Measurements from ENCODE around the gene RGS7. TPM values are rescaled to one million over a fixed set of nuclear protein-coding genes. Genes with fewer than 3 reads are reported as not detected.

Gene RGS7
- total RNA-seq, 4 donors from 2014 or later, result 0.11 to 0.33 TPM; not detected in 2

- DNase-seq (ENCODE audit: extremely low spot score), result no peak
- Histone ChIP-seq H3K4me1 (no peaks in the 10 kb centered on the region), H3K36me3 (no peaks in the 10 kb centered on the region), H3K9me3 (peaks cover 0 to 6% (median 2%) of the 10 kb centered on the region in 4 donors), H3K4me3 (no peak overlapping the region), H3K27me3 (no peaks in the 10 kb centered on the region), H3K27ac (replicated peaks in 1 of 4) (no peak overlapping the region)
- WGBS, result 61% methylated on average over 2 of the region's 2 CpGs
- TF ChIP-seq POLR2AphosphoS5 (IDR thresholded peaks at IDR 0.05), result no peak
- TF ChIP-seq CTCF (IDR thresholded peaks at IDR 0.05), result no peak
- intact Hi-C loops (cut with DNase I), result no loop called here
Measured at GRCh38 chr1:241217516-241217915, 139.5 kb downstream of the RGS7 start.

- no peaks in the 10 kb centered on the region for H3K36me3 ChIP-seq
- no peaks in the 10 kb centered on the region for H3K4me1 ChIP-seq
- TF ChIP-seq POLR2A (IDR thresholded peaks at IDR 0.05; ENCODE audit: low read depth) (no peak), EP300 (IDR thresholded peaks at IDR 0.05) (no peak), POLR2AphosphoS5 (IDR thresholded peaks at IDR 0.05) (no peak), CTCF (IDR thresholded peaks at IDR 0.05) (no peak)
- intact Hi-C loops (cut with DNase I), result no loop called here
- WGBS, result 90% methylated on average over 9 of the region's 9 CpGs
- DNase-seq (ENCODE audit: extremely low spot score), result no peak
- H3K27me3 ChIP-seq, result no peaks in the 10 kb centered on the region
- H3K27ac ChIP-seq (replicated peaks in 1 of 4), result no peak overlapping the region
- H3K4me3 ChIP-seq, result no peak overlapping the region
- H3K9me3 ChIP-seq, result peaks cover 0 to 6% (median 2%) of the 10 kb centered on the region in 4 donors
Measured at GRCh38 chr1:241215683-241216082, 141.3 kb downstream of the RGS7 start.

GRCh38 chr1:241215203-241215602 is 141.8 kb downstream of the RGS7 start:
- intact Hi-C loops (cut with DNase I), result no loop called here
- H3K27me3 ChIP-seq, result no peaks in the 10 kb centered on the region
- no peak overlapping the region for H3K4me3 ChIP-seq
- no peak overlapping the region for H3K27ac ChIP-seq (replicated peaks in 1 of 4)
- H3K4me1 ChIP-seq, result no peaks in the 10 kb centered on the region
- TF ChIP-seq EP300 (IDR thresholded peaks at IDR 0.05) (no peak), POLR2A (IDR thresholded peaks at IDR 0.05; ENCODE audit: low read depth) (no peak), POLR2AphosphoS5 (IDR thresholded peaks at IDR 0.05) (no peak)
- DNase-seq (ENCODE audit: extremely low spot score), result no peak
- H3K9me3 ChIP-seq, result peaks cover 0 to 6% (median 2%) of the 10 kb centered on the region in 4 donors
- WGBS, result 36% methylated on average over 4 of the region's 4 CpGs
- H3K36me3 ChIP-seq, result no peaks in the 10 kb centered on the region

- no peaks in the 10 kb centered on the region for H3K36me3 ChIP-seq
- WGBS, result 72% methylated on average over 8 of the region's 8 CpGs
- TF ChIP-seq CTCF (IDR thresholded peaks at IDR 0.05) (no peak), EP300 (IDR thresholded peaks at IDR 0.05) (no peak), POLR2A (IDR thresholded peaks at IDR 0.05; ENCODE audit: low read depth) (no peak), POLR2AphosphoS5 (IDR thresholded peaks at IDR 0.05) (no peak)
- no peak overlapping the region for H3K4me3 ChIP-seq
- H3K27me3 ChIP-seq, result no peaks in the 10 kb centered on the region
- no peak for DNase-seq (ENCODE audit: extremely low spot score)
- no peak overlapping the region for H3K27ac ChIP-seq (replicated peaks in 1 of 4)
- no peaks in the 10 kb centered on the region for H3K4me1 ChIP-seq
- intact Hi-C loops (cut with DNase I), result no loop called here
- H3K9me3 ChIP-seq, result peaks cover 0 to 6% (median 2%) of the 10 kb centered on the region in 4 donors
Measured at GRCh38 chr1:241213139-241213538, 143.9 kb downstream of the RGS7 start.

- intact Hi-C loops (cut with DNase I), result no loop called here
- WGBS, result 87% methylated on average over 6 of the region's 6 CpGs
Measured at GRCh38 chr1:241212628-241213027, 144.4 kb downstream of the RGS7 start.

More at GRCh38 chr1:241212628-241213027, 144.4 kb downstream of the RGS7 start:
- H3K36me3 ChIP-seq, result no peaks in the 10 kb centered on the region
- H3K4me3 ChIP-seq, result no peak overlapping the region
- DNase-seq (ENCODE audit: extremely low spot score), result no peak
- no peaks in the 10 kb centered on the region for H3K27me3 ChIP-seq
- TF ChIP-seq EP300 (IDR thresholded peaks at IDR 0.05), result no peak
- no peak for TF ChIP-seq CTCF (IDR thresholded peaks at IDR 0.05)
- no peak for TF ChIP-seq POLR2A (IDR thresholded peaks at IDR 0.05; ENCODE audit: low read depth)
- no peak for TF ChIP-seq POLR2AphosphoS5 (IDR thresholded peaks at IDR 0.05)
- H3K9me3 ChIP-seq, result peaks cover 0 to 6% (median 2%) of the 10 kb centered on the region in 4 donors
- H3K27ac ChIP-seq (replicated peaks in 1 of 4), result no peak overlapping the region
- no peaks in the 10 kb centered on the region for H3K4me1 ChIP-seq

Measured in esophagus muscularis mucosa (tissue), 4 donors.